Measurements from ENCODE around the gene JAKMIP1. TPM values are rescaled to one million over a fixed set of nuclear protein-coding genes. Genes with fewer than 3 reads are reported as not detected.
"Not testable (repeated sequence)": the region's sequence is repeated elsewhere in the genome, so short reads cannot be mapped to it uniquely, and the experiment has no call there.

The JAKMIP1 gene
- total RNA-seq, 1 experiment from 2014 or later, result 0.21 TPM

GRCh38 chr4:6229095-6229494, 28.7 kb upstream of the JAKMIP1 start:
- DNase-seq (ENCODE audit: low spot score), result no peak

- no peak for DNase-seq (ENCODE audit: low spot score)
Measured at GRCh38 chr4:6228158-6229067, 28.1 kb upstream of the JAKMIP1 start.

- DNase-seq (ENCODE audit: low spot score), result no peak
Measured at GRCh38 chr4:6227412-6228157, 27.2 kb upstream of the JAKMIP1 start.

GRCh38 chr4:6226506-6226905, 26.2 kb upstream of the JAKMIP1 start:
- no peak for DNase-seq (ENCODE audit: low spot score)

GRCh38 chr4:6225469-6225868, 25.1 kb upstream of the JAKMIP1 start:
- DNase-seq (ENCODE audit: low spot score), result no peak

- DNase-seq (ENCODE audit: low spot score), result no peak
Measured at GRCh38 chr4:6224735-6225134, 24.4 kb upstream of the JAKMIP1 start.

GRCh38 chr4:6222761-6223292, 22.5 kb upstream of the JAKMIP1 start:
- DNase-seq (ENCODE audit: low spot score), result no peak

- no peak for DNase-seq (ENCODE audit: low spot score)
Measured at GRCh38 chr4:6221851-6222760, 21.8 kb upstream of the JAKMIP1 start.

- DNase-seq (ENCODE audit: low spot score), result no peak
Measured at GRCh38 chr4:6221301-6221850, 21.0 kb upstream of the JAKMIP1 start.

GRCh38 chr4:6217716-6218381, 17.5 kb upstream of the JAKMIP1 start:
- DNase-seq (ENCODE audit: low spot score), result no peak

GRCh38 chr4:6216588-6216987, 16.2 kb upstream of the JAKMIP1 start:
- no peak for DNase-seq (ENCODE audit: low spot score)

GRCh38 chr4:6209921-6210320, 9.6 kb upstream of the JAKMIP1 start:
- DNase-seq (ENCODE audit: low spot score), result no peak

GRCh38 chr4:6209291-6209690, 8.9 kb upstream of the JAKMIP1 start:
- not testable (repeated sequence) for DNase-seq (ENCODE audit: low spot score)

- DNase-seq (ENCODE audit: low spot score), result no peak
Measured at GRCh38 chr4:6208416-6208815, 8.1 kb upstream of the JAKMIP1 start.

- DNase-seq (ENCODE audit: low spot score), result no peak
Measured at GRCh38 chr4:6207602-6208001, 7.3 kb upstream of the JAKMIP1 start.

- DNase-seq (ENCODE audit: low spot score), result no peak
Measured at GRCh38 chr4:6206771-6207290, 6.5 kb upstream of the JAKMIP1 start.

GRCh38 chr4:6205973-6206372, 5.6 kb upstream of the JAKMIP1 start:
- no peak for DNase-seq (ENCODE audit: low spot score)

- DNase-seq (ENCODE audit: low spot score), result no peak
Measured at GRCh38 chr4:6205567-6205931, 5.2 kb upstream of the JAKMIP1 start.

GRCh38 chr4:6204871-6205566, 4.7 kb upstream of the JAKMIP1 start:
- DNase-seq (ENCODE audit: low spot score), result no peak

GRCh38 chr4:6204098-6204497, 3.7 kb upstream of the JAKMIP1 start:
- DNase-seq (ENCODE audit: low spot score), result no peak

Data from H4 (cell line).